ENCODE results near the gene MBD5.
A peak's percentile ranks its signal among the peaks of the same experiment; 100 is the strongest.

The MBD5 gene

GRCh38 chr2:148184976-148185375 is 164.1 kb downstream of the MBD5 start:
- Histone ChIP-seq H3K4me1 (ENCODE audit: low read depth, poor library complexity, severe bottlenecking) (no peaks in the 10 kb centered on the region), H2AFZ (ENCODE audit: low read depth) (no peak overlapping the region), H3K4me3 (IDR thresholded peaks at IDR 0.05; ENCODE audit: insufficient read depth, low read depth, low read length) (no peak overlapping the region), H3K27ac (no peak overlapping the region), H3K4me2 (no peak overlapping the region), H3K27me3 (ENCODE audit: insufficient read depth, low read depth) (no peaks in the 10 kb centered on the region), H3K79me2 (ENCODE audit: insufficient read depth, low read depth) (no peaks in the 10 kb centered on the region), H3K9ac (no peak overlapping the region), H3K36me3 (ENCODE audit: insufficient read depth) (no peaks in the 10 kb centered on the region), H4K20me1 (ENCODE audit: insufficient read depth) (no peaks in the 10 kb centered on the region)
- no peak for TF ChIP-seq CTCF (conservative IDR thresholded peaks at IDR 0.05; ENCODE audit: low read depth, low read length)

- Histone ChIP-seq H3K27me3 (ENCODE audit: insufficient read depth, low read depth) (no peaks in the 10 kb centered on the region), H3K27ac (no peak overlapping the region), H3K4me1 (ENCODE audit: low read depth, poor library complexity, severe bottlenecking) (no peaks in the 10 kb centered on the region), H3K9ac (no peak overlapping the region), H3K4me2 (no peak overlapping the region), H3K79me2 (ENCODE audit: insufficient read depth, low read depth) (no peaks in the 10 kb centered on the region), H4K20me1 (ENCODE audit: insufficient read depth) (no peaks in the 10 kb centered on the region), H3K4me3 (IDR thresholded peaks at IDR 0.05; ENCODE audit: insufficient read depth, low read depth, low read length) (no peak overlapping the region), H3K36me3 (ENCODE audit: insufficient read depth) (no peaks in the 10 kb centered on the region), H2AFZ (ENCODE audit: low read depth) (no peak overlapping the region)
- no peak for TF ChIP-seq CTCF (conservative IDR thresholded peaks at IDR 0.05; ENCODE audit: low read depth, low read length)
Observed at GRCh38 chr2:148194882-148195281, 174.0 kb downstream of the MBD5 start.

GRCh38 chr2:148201075-148202004 is 180.4 kb downstream of the MBD5 start:
- no peaks in the 10 kb centered on the region for H3K27me3 ChIP-seq (ENCODE audit: insufficient read depth, low read depth)
- H3K36me3 ChIP-seq (ENCODE audit: insufficient read depth): no peaks in the 10 kb centered on the region
- TF ChIP-seq CTCF (conservative IDR thresholded peaks at IDR 0.05; ENCODE audit: low read depth, low read length): peak; percentile 66
- H3K79me2 ChIP-seq (ENCODE audit: insufficient read depth, low read depth): no peaks in the 10 kb centered on the region
- H3K4me2 ChIP-seq: no peak overlapping the region
- H2AFZ ChIP-seq (ENCODE audit: low read depth): no peak overlapping the region
- no peak overlapping the region for H3K4me3 ChIP-seq (IDR thresholded peaks at IDR 0.05; ENCODE audit: insufficient read depth, low read depth, low read length)
- H3K27ac ChIP-seq: no peak overlapping the region
- no peaks in the 10 kb centered on the region for H3K4me1 ChIP-seq (ENCODE audit: low read depth, poor library complexity, severe bottlenecking)
- no peak overlapping the region for H3K9ac ChIP-seq
- no peaks in the 10 kb centered on the region for H4K20me1 ChIP-seq (ENCODE audit: insufficient read depth)

- TF ChIP-seq CTCF (conservative IDR thresholded peaks at IDR 0.05; ENCODE audit: low read depth, low read length): no peak
- Histone ChIP-seq H3K36me3 (ENCODE audit: insufficient read depth) (no peaks in the 10 kb centered on the region), H3K27ac (no peak overlapping the region), H2AFZ (ENCODE audit: low read depth) (no peak overlapping the region), H3K27me3 (ENCODE audit: insufficient read depth, low read depth) (no peaks in the 10 kb centered on the region), H4K20me1 (ENCODE audit: insufficient read depth) (no peaks in the 10 kb centered on the region), H3K4me2 (no peak overlapping the region), H3K4me3 (IDR thresholded peaks at IDR 0.05; ENCODE audit: insufficient read depth, low read depth, low read length) (no peak overlapping the region), H3K4me1 (ENCODE audit: low read depth, poor library complexity, severe bottlenecking) (no peaks in the 10 kb centered on the region), H3K9ac (no peak overlapping the region), H3K79me2 (ENCODE audit: insufficient read depth, low read depth) (no peaks in the 10 kb centered on the region)
Observed at GRCh38 chr2:148202237-148202636, 181.3 kb downstream of the MBD5 start.

Data from KMS-11 (cell line).